K562 (cell line): ENCODE data around the gene ELP5. TPM values are rescaled to one million over a fixed set of nuclear protein-coding genes. Genes with fewer than 3 reads are reported as not detected.
A peak's percentile ranks its signal among the peaks of the same experiment; 100 is the strongest.

ENCODE experiments used
- ATAC-seq: fragments of 200-7000 bp; cut with Tn5 transposase; 3 replicates; pipeline ENCODE4 v1.9.1; 2020; ENCODE audit warnings: moderate library complexity
- BruUV-seq: library from RNA; stranded (reverse); fragments of 400-500 nt; replicated peaks from 2 replicates; lab custom pipeline; 2021; lab: Mats Ljungman, UMichigan
- CTCF ChIA-PET: fragments of 300-600 bp; formaldehyde crosslinking; extraction: SDS; loops from one replicate; lab custom pipeline; 2021; ENCODE audit warnings: low intra/inter-chr PET ratio; lab: Yijun Ruan, JAX
- POLR2A ChIA-PET: fragments of 300-600, 350-650 bp; sonication (Branson Sonifier 250); formaldehyde crosslinking; extraction: SDS; loops from one replicate; lab custom pipeline; 2021; ENCODE audit warnings: antibody characterized with exemption, inconsistent platforms; lab: Yijun Ruan, JAX
- DNase-seq, 4 experiments: peaks; one replicate each; pipeline versions ENCODE4 v3.0.0 to v3.0.0-alpha.2; 2011 to 2018; ENCODE audit warnings: low spot score in 3 of 4, mixed read lengths in 3 of 4; ENCODE audit errors: extremely low read depth in 1 of 4
- FAIRE-seq: peaks from 2 replicates; lab custom pipeline; 2011; peaks lifted over from hg19 to GRCh38; lab: Jason Lieb, UNC
- H2AFZ ChIP-seq: 2 replicates; pipeline ENCODE4 v1.6.0; 2011; ENCODE audit warnings: low read depth, low read length, control low read depth, inconsistent platforms
- H3K27ac ChIP-seq: fragments of 200-600 bp; 3 replicates; pipeline ENCODE4 v1.8.0; 2011; ENCODE audit warnings: low read depth, mild to moderate bottlenecking, control low read depth, inconsistent platforms, low read length, moderate library complexity, mixed read lengths; ENCODE audit errors: extremely low read depth
- H3K27me3 ChIP-seq, 2 experiments: fragments of 300-600 bp in 1 of 2; 2 replicates in 1 of 2; 3 replicates in 1 of 2; pipeline versions ENCODE4 v1.6.0 to v1.8.0; 2011; ENCODE audit warnings: inconsistent platforms in 2 of 2, low read length in 2 of 2, mild to moderate bottlenecking in 1 of 2, mixed read lengths in 1 of 2, moderate library complexity in 1 of 2; ENCODE audit not compliant: control insufficient read depth in 2 of 2, insufficient read depth in 2 of 2
- H3K36me3 ChIP-seq: fragments of 300-600 bp; 3 replicates; pipeline ENCODE4 v1.8.0; 2011; ENCODE audit warnings: mild to moderate bottlenecking, low read length, inconsistent platforms; ENCODE audit not compliant: control insufficient read depth, insufficient read depth
- H3K4me1 ChIP-seq, 2 experiments: fragments of 200-600 bp in 1 of 2; replicated peaks in 1 of 2; 2 replicates in 1 of 2; 3 replicates in 1 of 2; pipeline versions ENCODE4 v1.5.1 to v1.8.0; 2011; ENCODE audit warnings: inconsistent platforms in 2 of 2, low read length in 2 of 2, mild to moderate bottlenecking in 1 of 2, mixed read lengths in 1 of 2, moderate library complexity in 1 of 2; ENCODE audit not compliant: control insufficient read depth in 2 of 2, insufficient read depth in 2 of 2
- H3K4me2 ChIP-seq: 2 replicates; pipeline ENCODE4 v1.6.1; 2011; ENCODE audit warnings: low read length, control low read depth, inconsistent platforms, mixed read lengths; ENCODE audit not compliant: insufficient read depth
- H3K4me3 ChIP-seq: fragments of 200-600 bp; sonication (generic), shearing (Covaris generic); 2 replicates; pipeline ENCODE4 v1.5.1; 2016; ENCODE audit warnings: control low read depth, inconsistent platforms
- H3K79me2 ChIP-seq: fragments of 200-600 bp; 3 replicates; pipeline ENCODE4 v1.8.0; 2011; ENCODE audit warnings: low read length, inconsistent platforms; ENCODE audit not compliant: control insufficient read depth, insufficient read depth
- H3K9ac ChIP-seq, 2 experiments: 2 replicates each; pipeline versions ENCODE4 v1.6.0 to v1.6.1; 2011; ENCODE audit warnings: low read depth in 2 of 2, low read length in 2 of 2, control low read depth in 1 of 2, inconsistent platforms in 1 of 2, mild to moderate bottlenecking in 1 of 2, mixed read lengths in 1 of 2; ENCODE audit not compliant: insufficient read depth in 1 of 2
- H3K9me1 ChIP-seq: one replicate; pipeline ENCODE4 v1.6.0; 2011; ENCODE audit warnings: inconsistent platforms, mild to moderate bottlenecking, low read length, moderate library complexity; ENCODE audit not compliant: control insufficient read depth, insufficient read depth
- H3K9me3 ChIP-seq: replicated peaks from 2 replicates; pipeline ENCODE4 v1.5.1; 2011; ENCODE audit warnings: low read depth, low read length, inconsistent platforms; ENCODE audit not compliant: control insufficient read depth, insufficient read depth
- H4K20me1 ChIP-seq: replicated peaks from 2 replicates; pipeline ENCODE4 v1.6.1; 2011; ENCODE audit warnings: low read length, inconsistent platforms, mixed read lengths; ENCODE audit not compliant: control insufficient read depth, insufficient read depth
- EHMT2 ChIP-seq: fragments of 450-650 bp; IDR thresholded peaks from 2 replicates; pipeline ENCODE4 v1.6.1; 2018; ENCODE audit warnings: antibody characterized with exemption
- EP400 ChIP-seq: fragments of 450-650 bp; IDR thresholded peaks from 2 replicates; pipeline ENCODE4 v1.6.1; 2017; ENCODE audit warnings: antibody characterized with exemption, mild to moderate bottlenecking, moderate library complexity
- FOXP4 ChIP-seq: sonication (generic); formaldehyde crosslinking; IDR thresholded peaks from 2 replicates; pipeline ENCODE4 v1.8.0; 2022; ENCODE audit warnings: mild to moderate bottlenecking, missing genetic modification reagents, borderline replicate concordance
- HDAC8 ChIP-seq: fragments of 450-650 bp; IDR thresholded peaks from 2 replicates; pipeline ENCODE4 v1.6.1; 2016; ENCODE audit warnings: mild to moderate bottlenecking, missing genetic modification characterization, moderate library complexity, missing compliant biosample characterization
- KLF1 ChIP-seq: fragments of 450-650 bp; IDR thresholded peaks from 2 replicates; pipeline ENCODE4 v1.6.1; 2016; ENCODE audit warnings: missing genetic modification characterization, missing compliant biosample characterization
- KLF13 ChIP-seq: fragments of 450-650 bp; IDR thresholded peaks from 2 replicates; pipeline ENCODE4 v1.6.1; 2016; ENCODE audit warnings: missing genetic modification characterization, low read depth, mild to moderate bottlenecking, missing compliant biosample characterization, moderate library complexity, borderline replicate concordance
- MAX ChIP-seq: sonication (generic); formaldehyde crosslinking; IDR thresholded peaks from 2 replicates; pipeline ENCODE4 v1.9.0; 2022; ENCODE audit warnings: mild to moderate bottlenecking, missing genetic modification reagents
- MIER1 ChIP-seq: fragments of 450-650 bp; IDR thresholded peaks from 2 replicates; pipeline ENCODE4 v1.6.1; 2016; ENCODE audit warnings: antibody characterized with exemption, mild to moderate bottlenecking, low read depth
- NBN ChIP-seq: fragments of 450-650 bp; IDR thresholded peaks from 2 replicates; pipeline ENCODE4 v1.6.1; 2016; ENCODE audit warnings: low read depth, mild to moderate bottlenecking
- USF1 ChIP-seq: sonication (generic); formaldehyde crosslinking; IDR thresholded peaks from 2 replicates; pipeline ENCODE4 v1.9.0; 2022; ENCODE audit warnings: mild to moderate bottlenecking, missing genetic modification reagents
- XRCC5 ChIP-seq: fragments of 200-400 bp; formaldehyde crosslinking; IDR thresholded peaks from 2 replicates; pipeline ENCODE4 v1.6.1; 2017; ENCODE audit warnings: low read depth, mild to moderate bottlenecking, low read length
- ZNF253 ChIP-seq: fragments of 250-450 bp; sonication (Bioruptor Pico); conservative IDR thresholded peaks from 2 replicates; pipeline ENCODE4 v1.6.1; 2021; ENCODE audit warnings: mild to moderate bottlenecking
- ZNF277 ChIP-seq: fragments of 250-450 bp; sonication (Bioruptor Pico); IDR thresholded peaks from 2 replicates; pipeline ENCODE4 v1.8.0; 2022; ENCODE audit warnings: inconsistent platforms, mild to moderate bottlenecking, moderate library complexity, borderline replicate concordance
- ZNF324 ChIP-seq: fragments of 250-450 bp; sonication (Bioruptor Pico); IDR thresholded peaks from 2 replicates; pipeline ENCODE4 v1.4.0; 2020; ENCODE audit warnings: mild to moderate bottlenecking
- ZNF449 ChIP-seq: fragments of 250-450 bp; sonication (Bioruptor Pico); IDR thresholded peaks from 2 replicates; pipeline ENCODE4 v1.8.0; 2022; ENCODE audit warnings: moderate library complexity, mild to moderate bottlenecking, inconsistent platforms
- WGBS: fragments of 100-300 bp; shearing (Covaris generic); methylation state at CpG from one replicate; pipeline ENCODE4 v1.1.6; 2016; ENCODE audit warnings: low coverage, mixed read lengths; ENCODE audit not compliant: insufficient coverage; ENCODE audit errors: missing lambda C conversion rate; 5-methylcytosine and 5-hydroxymethylcytosine counted together
- in situ Hi-C: fragments of 300-500 bp; cut with MboI; formaldehyde crosslinking; loops from 4 replicates; pipeline ENCODE4 v1.15.0; 2018; ENCODE audit warnings: inconsistent platforms, mixed read lengths
- intact Hi-C: fragments of 100-400 bp; cut with micrococcal nuclease; formaldehyde crosslinking; loops from 2 replicates; pipeline ENCODE4 v1.14.2; 2022
- polyA plus RNA-seq, 8 experiments: library from polyadenylated mRNA; depleted of rRNA in 4 of 8; stranded (reverse) in 5 of 8; unstranded in 3 of 8; fragments of >200 nt; fragmentation: Nextera tagmentation in 2 of 8; fragmentation: Illumina TruSeq in 1 of 8; extraction: Ambion mirVana in 2 of 8; extraction: Trizol in 1 of 8; gene quantifications; 2 replicates each; pipeline versions ENCODE4 v1.2.1 to v1.2.3, GENCODE V29; 2011 to 2014; ENCODE audit warnings: inconsistent platforms in 1 of 8, missing spikeins in 1 of 8
- total RNA-seq, 7 experiments: library from RNA; depleted of rRNA in 6 of 7; stranded (reverse); fragments of >200 nt in 6 of 7; fragmentation: Illumina TruSeq in 2 of 7; extraction: Trizol in 2 of 7; gene quantifications; 2 replicates each; pipeline versions ENCODE4 v1.2.1 to v1.2.3, GENCODE V29; 2011 to 2021; ENCODE audit warnings: low replicate concordance in 1 of 7

Gene ELP5
- total and polyA plus RNA-seq, 9 of the 15 experiments (the other 6 are each of a cell fraction or from before 2014, with no cell fraction given), result 25.7 to 77.9 (median 52.9) TPM

- CTCF ChIA-PET, result interaction anchor here (0.6 to 2.3 kb wide), 4 partner anchors 15 to 686 kb away, joined by 3 to 32 read pairs (median 11); no protein-coding TSS in a partner anchor
- Histone ChIP-seq H3K79me2 (no peaks in the 10 kb centered on the region; the same call in 2 of the 3 replicates), H3K36me3 (0 out of 3 replicates have a peak, but pooled peaks cover 3% of the 10 kb centered on the region), H3K27me3 (no peaks in the 10 kb centered on the region), H3K9ac (peak overlapping the region; percentile 65 to 97), H3K4me2 (peak overlapping the region; percentile 84), H3K9me1 (no peaks in the 10 kb centered on the region), H4K20me1 (no peaks in the 10 kb centered on the region; the same call in 1 of the 2 replicates), H3K9me3 (no peaks in the 10 kb centered on the region), H3K4me3 (peak overlapping the region; percentile 65), H2AFZ (peak overlapping the region; percentile 91), H3K27ac (peak overlapping the region; percentile 74), H3K4me1 (peaks cover 15 to 41% of the 10 kb centered on the region in 2 experiments; a peak in 4 of 5 replicates)
- 2% methylated on average over 22 of the region's 29 CpGs for WGBS
- POLR2A ChIA-PET, result interaction anchor here (1.0 to 1.8 kb wide), 2 partner anchors 27 to 33 kb away, joined by 4 to 6 read pairs; no protein-coding TSS in a partner anchor
- intact Hi-C loops, result loop anchor here (1.0 to 5.0 kb wide), 3 partner anchors 16 to 64 kb away; partner anchors contain the start of gene PHF23
- BruUV-seq, result no TSS peak
- in situ Hi-C loops, result loop anchor here (5.0 kb wide), 1 partner anchor 62 kb away; no protein-coding TSS in a partner anchor
- DNase-seq, result peak; percentile 68 to 88 (median 74)
- peak; percentile 83 for ATAC-seq
- FAIRE-seq, result peak; percentile 89
- TF ChIP-seq KLF13 (tag) (no peak), EP400 (peak; percentile 72), MIER1 (no peak), ZNF253 (CRISPR knock-in tag) (no peak), NBN (no peak), HDAC8 (no peak), EHMT2 (no peak), KLF1 (tag) (no peak), FOXP4 (CRISPR knock-in tag) (peak; percentile 90), ZNF449 (CRISPR knock-in tag) (no peak), XRCC5 (peak; percentile 78; the same call in 1 of the 2 replicates), MAX (CRISPR knock-in tag) (peak; percentile 89), ZNF324 (CRISPR knock-in tag) (no peak), ZNF277 (CRISPR knock-in tag) (no peak), USF1 (CRISPR knock-in tag) (no peak)
Measured at GRCh38 chr17:7280519-7281073, 28.6 kb downstream of the ELP5 start.
